Body of pancreas (tissue), 4 donors: ENCODE data around the gene ITPK1. TPM values are rescaled to one million over a fixed set of nuclear protein-coding genes. Genes with fewer than 3 reads are reported as not detected.
A peak's percentile ranks its signal among the peaks of the same experiment; 100 is the strongest.

Experiments
- ATAC-seq: fragments of 150-250 bp; one replicate; pipeline ENCODE4 v1.9.1; 2016
- DNase-seq, 4 donors: peaks; one replicate each; pipeline ENCODE4 v3.0.0-alpha.2; 2019
- H3K27ac ChIP-seq, 4 donors: fragments of 200-600 bp; sonication (generic); 1 replicate in 3 of 4; 2 replicates in 1 of 4; pipeline versions ENCODE4 v1.5.1 to v1.6.1; 2016 to 2019; ENCODE audit warnings: mild to moderate bottlenecking in 1 of 4, mixed read lengths in 1 of 4, moderate library complexity in 1 of 4
- H3K27me3 ChIP-seq, 2 donors: fragments of 200-600 bp; sonication (generic); one replicate each; pipeline ENCODE4 v1.6.0; 2016; ENCODE audit warnings: mild to moderate bottlenecking in 1 of 2
- H3K36me3 ChIP-seq, 2 donors: fragments of 200-600 bp; sonication (generic); replicated peaks in 1 of 2; 2 replicates each; pipeline ENCODE4 v1.5.1; 2016; ENCODE audit warnings: low read depth in 2 of 2; ENCODE audit not compliant: insufficient read depth in 1 of 2
- H3K4me1 ChIP-seq: fragments of 200-600 bp; sonication (generic); one replicate; pipeline ENCODE4 v1.6.0; 2016
- H3K4me3 ChIP-seq, 2 donors: fragments of 200-600 bp; sonication (generic); 1 replicate in 1 of 2; 2 replicates in 1 of 2; pipeline ENCODE4 v1.5.1; 2016 to 2019
- H3K9me3 ChIP-seq, 3 donors: fragments of 200-600 bp; sonication (generic); 1 replicate in 2 of 3; 2 replicates in 1 of 3; pipeline ENCODE4 v1.5.1; 2016
- POLR2A ChIP-seq, 3 donors: fragments of 450-650 bp; IDR thresholded peaks; one replicate each; pipeline ENCODE4 v1.6.1; 2016; ENCODE audit warnings: antibody characterized with exemption in 3 of 3, mild to moderate bottlenecking in 2 of 3
- WGBS, 2 donors: methylation state at CpG; one replicate each; pipeline ENCODE4 v1.1.5; 2017; 5-methylcytosine and 5-hydroxymethylcytosine counted together
- intact Hi-C: fragments of 100-400 bp; cut with DNase I; formaldehyde crosslinking; loops from one replicate; pipeline ENCODE4 v1.15.1; 2023
- total RNA-seq, 2 donors: library from RNA; depleted of rRNA; stranded (reverse); fragments of >200 nt; gene quantifications; one replicate each; pipeline ENCODE4 v1.1.0, GENCODE V29; 2016
- TF ChIP-seq, protein P1 (sequence below), 7 experiments: fragments of 450-650 bp in 4 of 7; fragments of 200-600 bp in 3 of 7; sonication (generic) in 3 of 7; IDR thresholded peaks; one replicate each; pipeline ENCODE4 v1.5.1; 2016 to 2019; ENCODE audit warnings: antibody characterized with exemption in 7 of 7

Gene ITPK1
- total RNA-seq, 2 donors from 2014 or later = 30.1 to 32.6 TPM

- DNase-seq (no peak), ATAC-seq (no peak)
- no peaks in the 10 kb centered on the region for H3K27me3 ChIP-seq
- TF ChIP-seq POLR2A (IDR thresholded peaks at IDR 0.05) = no peak
- TF ChIP-seq, protein P1, sequence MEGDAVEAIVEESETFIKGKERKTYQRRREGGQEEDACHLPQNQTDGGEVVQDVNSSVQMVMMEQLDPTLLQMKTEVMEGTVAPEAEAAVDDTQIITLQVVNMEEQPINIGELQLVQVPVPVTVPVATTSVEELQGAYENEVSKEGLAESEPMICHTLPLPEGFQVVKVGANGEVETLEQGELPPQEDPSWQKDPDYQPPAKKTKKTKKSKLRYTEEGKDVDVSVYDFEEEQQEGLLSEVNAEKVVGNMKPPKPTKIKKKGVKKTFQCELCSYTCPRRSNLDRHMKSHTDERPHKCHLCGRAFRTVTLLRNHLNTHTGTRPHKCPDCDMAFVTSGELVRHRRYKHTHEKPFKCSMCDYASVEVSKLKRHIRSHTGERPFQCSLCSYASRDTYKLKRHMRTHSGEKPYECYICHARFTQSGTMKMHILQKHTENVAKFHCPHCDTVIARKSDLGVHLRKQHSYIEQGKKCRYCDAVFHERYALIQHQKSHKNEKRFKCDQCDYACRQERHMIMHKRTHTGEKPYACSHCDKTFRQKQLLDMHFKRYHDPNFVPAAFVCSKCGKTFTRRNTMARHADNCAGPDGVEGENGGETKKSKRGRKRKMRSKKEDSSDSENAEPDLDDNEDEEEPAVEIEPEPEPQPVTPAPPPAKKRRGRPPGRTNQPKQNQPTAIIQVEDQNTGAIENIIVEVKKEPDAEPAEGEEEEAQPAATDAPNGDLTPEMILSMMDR (IDR thresholded peaks at IDR 0.05) = no peak
- intact Hi-C loops = no loop called here
- 86 to 92% methylated on average over 11 to 14 of the region's 16 CpGs for WGBS, 2 donors
- H3K4me3 ChIP-seq = no peak overlapping the region
- no peak overlapping the region for H3K27ac ChIP-seq
- peaks cover 0 to 1% of the 10 kb centered on the region in 2 donors for H3K36me3 ChIP-seq
- H3K4me1 ChIP-seq = no peaks in the 10 kb centered on the region
- no peaks in the 10 kb centered on the region for H3K9me3 ChIP-seq
Observed at GRCh38 chr14:92937051-92937937, 178.4 kb downstream of the ITPK1 start.

DNA sequence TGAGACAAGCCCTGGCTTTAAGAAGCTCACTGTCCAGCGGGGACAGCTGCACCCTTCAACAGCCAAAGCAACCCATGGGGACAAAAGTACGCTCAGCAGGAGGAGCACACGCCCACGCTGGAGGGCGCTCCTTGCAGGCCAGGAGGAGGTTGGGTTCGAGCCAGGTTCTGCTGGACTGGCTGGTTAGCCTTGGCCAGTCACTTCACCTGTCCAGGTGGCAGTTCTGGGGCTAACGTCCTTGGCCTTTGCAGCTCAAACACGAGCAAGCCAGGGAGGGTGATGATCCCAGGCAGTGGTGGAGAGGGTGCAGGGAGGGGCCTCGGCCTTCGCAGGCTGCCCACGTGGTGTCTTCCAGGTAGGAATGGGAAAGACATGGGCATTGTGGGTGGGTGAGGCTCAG lies 179.6 kb downstream of the ITPK1 start:
- WGBS, 2 donors = 67 to 74% methylated on average over 6 to 11 of the region's 11 CpGs
- intact Hi-C loops = no loop called here
- Histone ChIP-seq H3K27me3 (no peaks in the 10 kb centered on the region), H3K36me3 (peaks cover 0 to 1% of the 10 kb centered on the region in 2 donors), H3K27ac (no peak overlapping the region), H3K9me3 (no peaks in the 10 kb centered on the region), H3K4me3 (no peak overlapping the region), H3K4me1 (no peaks in the 10 kb centered on the region)
- DNase-seq = no peak
- TF ChIP-seq POLR2A (IDR thresholded peaks at IDR 0.05) = no peak
- TF ChIP-seq, protein P1 (IDR thresholded peaks at IDR 0.05) = no peak
- ATAC-seq = no peak

DNA sequence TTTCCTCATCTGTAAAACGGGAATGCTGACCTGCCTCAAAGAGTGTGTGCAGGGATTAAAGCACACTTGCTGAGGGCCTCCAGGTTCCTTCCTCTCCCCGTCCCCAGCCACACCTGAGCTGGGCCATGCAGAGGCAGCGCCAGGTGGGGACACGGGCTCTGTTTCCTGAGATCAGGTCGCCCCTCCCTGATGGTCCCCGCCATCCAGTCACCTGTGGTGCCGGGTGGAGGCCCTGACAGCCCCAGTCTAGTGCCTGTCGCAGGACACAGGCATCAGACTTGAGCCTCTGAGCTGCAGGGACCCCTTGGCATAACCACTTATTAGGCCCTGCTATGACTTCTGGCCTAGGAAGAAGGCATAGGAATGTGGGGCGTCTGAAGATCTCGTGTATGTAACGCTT lies 180.3 kb downstream of the ITPK1 start:
- no peak for DNase-seq
- Histone ChIP-seq H3K4me1 (no peaks in the 10 kb centered on the region), H3K27ac (no peak overlapping the region), H3K4me3 (no peak overlapping the region), H3K27me3 (no peaks in the 10 kb centered on the region), H3K9me3 (no peaks in the 10 kb centered on the region), H3K36me3 (peaks cover 0 to 1% of the 10 kb centered on the region in 2 donors)
- no peak for TF ChIP-seq POLR2A (IDR thresholded peaks at IDR 0.05)
- TF ChIP-seq, protein P1 (IDR thresholded peaks at IDR 0.05) = no peak
- WGBS, 2 donors = 84 to 94% methylated on average over 6 to 9 of the region's 11 CpGs
- ATAC-seq = no peak
- intact Hi-C loops = no loop called here

DNA sequence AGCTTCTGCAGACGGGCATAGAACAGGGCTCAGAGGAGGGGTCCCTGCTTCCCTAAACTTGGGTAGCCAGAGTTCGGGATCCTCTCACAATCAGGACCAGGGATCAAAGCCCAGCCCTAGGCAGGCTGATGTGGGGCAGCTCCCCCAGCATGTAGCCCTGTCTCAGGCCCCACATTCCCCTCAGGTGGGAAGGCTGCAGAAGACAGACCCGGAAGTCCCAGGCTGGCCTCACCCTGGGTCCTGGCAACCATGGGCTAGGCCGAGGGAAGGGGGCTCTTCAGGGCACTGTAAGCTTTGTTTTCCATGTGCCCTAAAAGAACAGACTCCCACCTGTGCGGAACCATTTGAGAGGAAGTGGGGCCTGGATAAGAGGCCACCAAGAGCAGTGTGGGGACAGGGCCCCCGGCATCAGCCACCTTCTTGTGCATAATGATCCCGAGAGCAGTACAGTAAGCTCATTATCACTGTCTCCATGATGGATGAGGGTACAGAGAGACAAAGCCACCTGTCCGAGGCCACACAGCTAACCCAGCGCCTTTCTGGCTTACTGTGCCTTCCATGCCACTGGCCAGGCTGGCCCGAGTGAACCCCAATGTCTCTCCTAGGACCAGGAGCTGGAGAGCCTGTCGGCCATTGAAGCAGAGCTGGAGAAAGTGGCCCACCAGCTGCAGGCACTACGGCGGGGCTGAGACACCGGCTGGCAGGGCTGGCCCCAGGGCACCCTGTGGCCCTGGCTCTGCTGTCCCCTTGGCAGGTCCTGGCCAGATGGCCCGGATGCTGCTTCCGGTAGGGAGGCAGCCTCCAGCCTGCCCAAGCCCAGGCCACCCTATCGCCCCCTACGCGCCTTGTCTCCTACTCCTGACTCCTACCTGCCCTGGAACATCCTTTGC lies 181.3 kb downstream of the ITPK1 start:
- ATAC-seq (no peak), DNase-seq (peak in 1 of 4 donors; percentile 9)
- peaks cover 0 to 1% of the 10 kb centered on the region in 2 donors for H3K36me3 ChIP-seq
- no peak overlapping the region for H3K27ac ChIP-seq
- no peak overlapping the region for H3K4me3 ChIP-seq
- H3K4me1 ChIP-seq = no peaks in the 10 kb centered on the region
- TF ChIP-seq, protein P1 (IDR thresholded peaks at IDR 0.05) = no peak
- no peak for TF ChIP-seq POLR2A (IDR thresholded peaks at IDR 0.05)
- no peaks in the 10 kb centered on the region for H3K27me3 ChIP-seq
- intact Hi-C loops = no loop called here
- 75 to 87% methylated on average over 9 to 19 of the region's 19 CpGs for WGBS, 2 donors
- no peaks in the 10 kb centered on the region for H3K9me3 ChIP-seq
